GM19240 (cell line): Measurements from ENCODE around the gene HSDL1.

Experiments
- DNase-seq: peaks from one replicate; pipeline ENCODE4 v3.0.0; 2011; ENCODE audit warnings: low spot score; ENCODE audit not compliant: insufficient read length

The HSDL1 gene

GRCh38 chr16:84107921-84108320 lies 37.1 kb downstream of the HSDL1 start:
- no peak for DNase-seq

GRCh38 chr16:84105948-84106740 lies 38.8 kb downstream of the HSDL1 start:
- DNase-seq: no peak

GRCh38 chr16:84105301-84105815 lies 39.6 kb downstream of the HSDL1 start:
- no peak for DNase-seq

- no peak for DNase-seq
Measured at GRCh38 chr16:84104231-84104630, 40.7 kb downstream of the HSDL1 start.

- DNase-seq: no peak
Measured at GRCh38 chr16:84103678-84104077, 41.3 kb downstream of the HSDL1 start.

GRCh38 chr16:84098939-84099338 lies 46.0 kb downstream of the HSDL1 start:
- DNase-seq: no peak

GRCh38 chr16:84096447-84097005 lies 48.5 kb downstream of the HSDL1 start:
- DNase-seq: no peak

GRCh38 chr16:84095466-84095865 lies 49.5 kb downstream of the HSDL1 start:
- no peak for DNase-seq

GRCh38 chr16:84093879-84094270 lies 51.1 kb downstream of the HSDL1 start:
- DNase-seq: no peak

- no peak for DNase-seq
Measured at GRCh38 chr16:84093120-84093878, 51.7 kb downstream of the HSDL1 start.

- no peak for DNase-seq
Measured at GRCh38 chr16:84091460-84091859, 53.5 kb downstream of the HSDL1 start.

- no peak for DNase-seq
Measured at GRCh38 chr16:84090211-84090610, 54.8 kb downstream of the HSDL1 start.

- DNase-seq: peak; percentile 65
Measured at GRCh38 chr16:84088695-84089395, 56.1 kb downstream of the HSDL1 start.

GRCh38 chr16:84087466-84088151 lies 57.4 kb downstream of the HSDL1 start:
- no peak for DNase-seq

- no peak for DNase-seq
Measured at GRCh38 chr16:84087001-84087400, 58.0 kb downstream of the HSDL1 start.

- no peak for DNase-seq
Measured at GRCh38 chr16:84086341-84086740, 58.6 kb downstream of the HSDL1 start.

- DNase-seq: no peak
Measured at GRCh38 chr16:84085773-84086172, 59.2 kb downstream of the HSDL1 start.

GRCh38 chr16:84085271-84085667 lies 59.7 kb downstream of the HSDL1 start:
- no peak for DNase-seq

- peak; percentile 82 for DNase-seq
Measured at GRCh38 chr16:84084570-84085270, 60.3 kb downstream of the HSDL1 start.

GRCh38 chr16:84082835-84083569 lies 62.0 kb downstream of the HSDL1 start:
- no peak for DNase-seq
